NCI-H128 (cell line): Measurements from ENCODE around the gene TNFRSF8.

ENCODE experiments used
- DNase-seq: peaks from one replicate; lab custom pipeline; 2025; ENCODE audit not compliant: unreplicated experiment; lab: John Stamatoyannopoulos, UW

Gene TNFRSF8

DNA sequence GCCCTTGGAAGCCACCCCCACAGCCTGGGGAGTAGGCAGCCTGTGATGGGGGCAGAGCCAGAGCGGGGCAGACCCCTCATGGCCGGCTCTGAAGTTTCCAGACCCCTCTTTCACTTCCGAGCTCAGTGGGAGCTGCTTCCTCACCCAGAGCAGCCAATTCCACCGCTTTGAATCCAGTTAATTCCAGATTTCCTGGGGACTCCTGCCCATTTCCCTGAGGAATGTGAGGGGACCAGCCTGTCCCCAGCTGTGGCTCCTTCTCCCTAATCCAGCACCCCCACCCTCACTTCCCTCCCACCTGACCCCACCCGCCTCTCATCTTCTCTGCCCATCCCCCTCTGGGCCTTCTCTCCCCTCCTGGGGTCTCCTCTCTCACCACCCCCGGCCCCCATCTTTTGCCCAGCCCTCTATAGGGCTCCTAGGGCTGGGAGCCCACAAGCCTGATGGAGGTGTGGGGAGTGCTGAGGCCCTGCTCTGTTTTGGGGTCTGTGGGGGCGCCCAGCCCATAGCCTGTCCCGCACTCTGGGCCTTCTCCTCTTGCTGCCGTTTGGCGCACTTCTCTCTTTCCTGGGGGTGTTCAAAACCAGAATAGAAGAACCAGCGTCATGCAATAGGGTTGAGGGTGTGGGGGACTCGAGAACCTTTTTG lies 77.5 kb downstream of the TNFRSF8 start:
- no peak for DNase-seq

DNA sequence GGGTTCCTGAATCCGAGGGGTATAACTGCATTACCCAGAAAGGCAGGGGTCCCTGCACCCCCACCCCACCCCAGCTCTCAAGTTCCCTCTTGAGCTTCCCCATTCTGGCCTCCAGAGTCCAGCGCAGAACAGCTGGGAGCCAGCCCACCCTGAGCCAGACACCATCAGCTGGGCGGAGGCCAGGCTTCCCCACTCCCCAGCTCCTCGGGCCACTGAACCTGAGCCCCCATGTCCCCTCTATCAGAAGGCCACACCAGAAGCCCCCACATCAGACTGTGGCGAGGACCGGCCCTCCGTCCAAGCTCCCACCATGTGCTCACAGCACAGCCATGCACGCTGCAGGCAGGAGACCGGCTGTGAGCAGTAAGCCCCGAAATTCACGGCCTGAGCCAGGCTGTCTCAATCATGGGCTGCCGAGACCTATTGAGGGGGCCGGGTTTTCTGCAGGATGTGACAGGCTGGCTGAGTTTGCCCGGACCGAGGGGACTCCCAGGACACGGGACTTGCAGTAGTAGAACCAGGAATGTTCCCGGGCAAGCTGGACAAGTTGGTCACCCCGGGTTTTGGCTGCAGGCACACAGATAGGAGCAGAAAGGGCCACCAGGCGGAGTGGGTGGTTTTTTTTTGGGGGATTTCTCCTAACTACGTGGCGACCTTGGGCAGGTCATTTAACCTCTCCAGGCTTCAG lies 78.2 kb downstream of the TNFRSF8 start:
- no peak for DNase-seq

DNA sequence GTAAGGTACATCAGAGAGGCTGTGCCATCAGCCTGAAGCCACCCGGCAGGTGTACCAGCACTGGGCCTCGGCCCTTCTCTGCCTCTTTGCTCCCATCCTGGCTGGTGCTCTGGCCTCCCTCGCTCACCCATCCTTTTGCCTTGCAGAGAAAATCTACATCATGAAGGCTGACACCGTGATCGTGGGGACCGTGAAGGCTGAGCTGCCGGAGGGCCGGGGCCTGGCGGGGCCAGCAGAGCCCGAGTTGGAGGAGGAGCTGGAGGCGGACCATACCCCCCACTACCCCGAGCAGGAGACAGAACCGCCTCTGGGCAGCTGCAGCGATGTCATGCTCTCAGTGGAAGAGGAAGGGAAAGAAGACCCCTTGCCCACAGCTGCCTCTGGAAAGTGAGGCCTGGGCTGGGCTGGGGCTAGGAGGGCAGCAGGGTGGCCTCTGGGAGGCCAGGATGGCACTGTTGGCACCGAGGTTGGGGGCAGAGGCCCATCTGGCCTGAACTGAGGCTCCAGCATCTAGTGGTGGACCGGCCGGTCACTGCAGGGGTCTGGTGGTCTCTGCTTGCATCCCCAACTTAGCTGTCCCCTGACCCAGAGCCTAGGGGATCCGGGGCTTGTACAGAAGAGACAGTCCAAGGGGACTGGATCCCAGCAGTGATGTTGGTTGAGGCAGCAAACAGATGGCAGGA lies 79.2 kb downstream of the TNFRSF8 start:
- DNase-seq: no peak

DNA sequence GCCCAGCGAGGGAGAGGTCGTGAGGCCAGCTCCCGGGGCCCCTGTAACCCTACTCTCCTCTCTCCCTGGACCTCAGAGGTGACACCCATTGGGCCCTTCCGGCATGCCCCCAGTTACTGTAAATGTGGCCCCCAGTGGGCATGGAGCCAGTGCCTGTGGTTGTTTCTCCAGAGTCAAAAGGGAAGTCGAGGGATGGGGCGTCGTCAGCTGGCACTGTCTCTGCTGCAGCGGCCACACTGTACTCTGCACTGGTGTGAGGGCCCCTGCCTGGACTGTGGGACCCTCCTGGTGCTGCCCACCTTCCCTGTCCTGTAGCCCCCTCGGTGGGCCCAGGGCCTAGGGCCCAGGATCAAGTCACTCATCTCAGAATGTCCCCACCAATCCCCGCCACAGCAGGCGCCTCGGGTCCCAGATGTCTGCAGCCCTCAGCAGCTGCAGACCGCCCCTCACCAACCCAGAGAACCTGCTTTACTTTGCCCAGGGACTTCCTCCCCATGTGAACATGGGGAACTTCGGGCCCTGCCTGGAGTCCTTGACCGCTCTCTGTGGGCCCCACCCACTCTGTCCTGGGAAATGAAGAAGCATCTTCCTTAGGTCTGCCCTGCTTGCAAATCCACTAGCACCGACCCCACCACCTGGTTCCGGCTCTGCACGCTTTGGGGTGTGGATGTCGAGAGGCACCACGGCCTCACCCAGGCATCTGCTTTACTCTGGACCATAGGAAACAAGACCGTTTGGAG lies 80.0 kb downstream of the TNFRSF8 start:
- no peak for DNase-seq

DNA sequence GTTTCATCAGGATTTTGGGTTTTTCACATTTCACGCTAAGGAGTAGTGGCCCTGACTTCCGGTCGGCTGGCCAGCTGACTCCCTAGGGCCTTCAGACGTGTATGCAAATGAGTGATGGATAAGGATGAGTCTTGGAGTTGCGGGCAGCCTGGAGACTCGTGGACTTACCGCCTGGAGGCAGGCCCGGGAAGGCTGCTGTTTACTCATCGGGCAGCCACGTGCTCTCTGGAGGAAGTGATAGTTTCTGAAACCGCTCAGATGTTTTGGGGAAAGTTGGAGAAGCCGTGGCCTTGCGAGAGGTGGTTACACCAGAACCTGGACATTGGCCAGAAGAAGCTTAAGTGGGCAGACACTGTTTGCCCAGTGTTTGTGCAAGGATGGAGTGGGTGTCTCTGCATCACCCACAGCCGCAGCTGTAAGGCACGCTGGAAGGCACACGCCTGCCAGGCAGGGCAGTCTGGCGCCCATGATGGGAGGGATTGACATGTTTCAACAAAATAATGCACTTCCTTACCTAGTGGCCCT lies 80.6 kb downstream of the TNFRSF8 start:
- no peak for DNase-seq

DNA sequence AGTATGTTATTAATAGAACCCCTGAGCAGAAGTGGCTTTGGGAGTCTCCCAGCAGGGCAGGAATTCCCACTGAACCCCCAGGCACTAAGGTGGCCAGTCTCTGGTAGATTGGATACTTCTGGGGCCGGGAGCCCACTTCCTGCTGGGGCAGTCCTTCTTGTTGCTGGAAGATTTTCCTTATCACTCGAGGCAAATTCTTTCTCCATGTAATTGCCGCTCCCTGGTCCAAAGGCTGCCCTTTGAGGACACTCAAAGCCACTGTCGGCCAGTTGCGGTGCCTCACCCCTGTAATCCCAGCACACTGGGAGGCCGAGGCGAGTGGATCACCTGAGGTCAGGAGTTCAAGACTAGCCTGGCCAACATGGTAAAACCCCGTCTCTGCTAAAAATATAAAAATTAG lies 81.1 kb downstream of the TNFRSF8 start:
- no peak for DNase-seq

DNA sequence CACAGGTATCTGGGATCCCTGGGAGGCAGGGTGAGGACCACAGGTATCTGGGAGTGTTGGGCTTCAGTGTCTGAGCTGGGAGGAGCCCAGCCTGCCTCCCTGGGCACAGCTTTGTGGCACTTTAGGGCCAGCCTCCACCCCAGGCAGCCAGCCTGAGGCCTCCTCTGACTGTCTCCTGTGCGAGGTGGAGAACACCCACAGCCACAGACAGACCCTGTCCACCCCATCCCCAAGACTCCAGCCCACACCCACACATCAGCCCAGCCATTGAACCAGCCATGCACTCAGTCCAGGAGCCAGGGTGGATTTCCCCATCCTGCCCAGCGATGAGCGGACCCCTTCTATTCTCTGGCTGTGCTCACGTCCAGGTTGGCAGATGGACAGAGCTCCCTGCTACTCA lies 81.9 kb downstream of the TNFRSF8 start:
- no peak for DNase-seq

DNA sequence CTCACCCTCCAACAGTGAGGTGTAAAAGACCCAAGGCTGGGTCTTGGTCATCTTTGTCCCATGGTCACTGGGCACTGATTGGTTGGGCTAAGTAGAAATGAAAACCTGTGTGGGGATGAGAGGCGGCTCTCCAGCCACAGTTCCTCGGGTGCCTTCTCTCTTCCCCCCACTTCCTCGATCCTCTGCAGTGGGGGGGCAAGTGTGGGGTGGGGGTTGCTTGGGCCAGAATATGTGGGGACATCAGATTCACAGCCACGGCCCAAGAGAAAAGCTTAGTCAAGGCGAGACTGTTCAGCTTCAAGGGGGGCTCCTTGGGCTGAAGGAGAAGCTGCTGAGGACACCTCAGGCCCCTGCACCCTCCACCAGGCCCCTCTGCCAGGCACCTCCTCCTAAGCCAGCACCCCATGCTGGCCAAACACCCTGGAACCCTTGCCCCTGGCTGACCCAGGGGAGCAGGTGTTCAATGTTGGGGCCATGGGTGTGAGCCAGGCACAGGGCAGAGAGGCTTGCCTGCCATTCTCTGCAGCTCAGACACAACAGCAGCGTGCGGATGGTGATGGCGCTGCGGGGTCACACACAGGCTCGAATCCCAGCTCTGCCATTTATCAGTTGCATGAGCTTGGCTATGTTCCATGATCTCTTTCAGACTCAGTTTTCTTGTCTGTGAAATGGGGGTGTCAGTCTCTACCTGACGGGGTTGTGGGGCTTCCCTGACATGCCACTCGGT lies 82.7 kb downstream of the TNFRSF8 start:
- DNase-seq: no peak

DNA sequence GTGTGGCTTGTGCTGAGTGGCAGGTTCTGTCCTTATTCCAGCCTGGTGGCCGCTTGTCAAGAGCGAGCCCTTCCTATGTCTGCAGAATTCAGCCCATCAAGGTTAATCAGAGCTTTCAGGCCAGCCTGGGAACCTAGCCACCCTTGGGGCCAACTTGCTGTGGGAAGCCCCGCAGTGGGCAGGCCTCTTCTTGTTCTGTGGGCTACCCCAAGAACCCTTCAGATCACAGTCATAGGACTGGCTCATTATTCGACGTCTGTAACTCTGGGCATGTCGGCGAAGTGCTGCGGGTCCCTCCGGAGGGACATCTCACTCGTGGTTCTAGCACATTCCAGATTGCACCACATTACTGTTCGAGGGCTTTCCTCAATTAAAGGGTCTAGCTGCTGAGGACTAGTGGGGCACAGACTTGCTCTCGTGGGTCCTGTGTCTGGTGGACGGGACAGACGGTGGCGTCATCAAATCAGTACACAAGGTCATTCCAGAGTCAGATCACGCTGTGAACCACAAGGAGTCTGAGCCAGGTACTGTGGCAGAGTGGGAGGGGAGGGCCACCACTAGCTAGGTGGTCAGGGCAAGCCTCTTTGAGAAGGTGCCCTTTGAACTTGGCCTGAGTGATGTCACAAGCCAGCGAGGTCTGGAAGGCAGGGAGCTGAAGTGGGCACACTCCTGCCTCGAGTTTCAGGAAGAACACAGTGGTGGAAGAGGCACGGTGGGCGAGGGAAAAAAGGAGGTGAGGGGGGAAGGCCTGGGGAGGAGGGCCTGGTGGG lies 83.4 kb downstream of the TNFRSF8 start:
- no peak for DNase-seq

DNA sequence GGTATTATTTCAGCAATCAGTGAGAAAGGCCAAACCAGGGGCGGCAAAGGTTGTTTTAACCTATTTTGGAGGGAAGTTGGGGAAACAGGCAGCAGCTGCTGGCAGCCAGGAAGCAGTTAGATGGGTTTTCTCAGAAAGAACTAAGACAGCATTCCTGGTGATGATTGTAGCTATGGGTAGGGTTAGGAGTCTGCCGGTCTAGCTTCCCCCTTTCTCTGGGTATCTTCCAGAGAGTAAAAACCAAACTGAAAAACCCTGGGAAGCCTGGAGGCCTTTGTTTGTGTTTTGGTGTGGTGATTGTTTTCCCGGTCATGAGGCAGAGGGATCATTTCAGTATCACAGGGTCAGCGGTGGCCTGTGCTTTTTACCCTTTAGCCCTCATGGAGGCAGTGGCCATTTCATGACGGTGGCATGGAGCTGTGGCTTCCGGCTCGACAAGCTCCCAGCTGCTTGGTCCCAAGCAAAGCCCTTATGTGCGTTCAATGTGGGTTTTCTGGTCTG lies 84.1 kb downstream of the TNFRSF8 start:
- DNase-seq: no peak

DNA sequence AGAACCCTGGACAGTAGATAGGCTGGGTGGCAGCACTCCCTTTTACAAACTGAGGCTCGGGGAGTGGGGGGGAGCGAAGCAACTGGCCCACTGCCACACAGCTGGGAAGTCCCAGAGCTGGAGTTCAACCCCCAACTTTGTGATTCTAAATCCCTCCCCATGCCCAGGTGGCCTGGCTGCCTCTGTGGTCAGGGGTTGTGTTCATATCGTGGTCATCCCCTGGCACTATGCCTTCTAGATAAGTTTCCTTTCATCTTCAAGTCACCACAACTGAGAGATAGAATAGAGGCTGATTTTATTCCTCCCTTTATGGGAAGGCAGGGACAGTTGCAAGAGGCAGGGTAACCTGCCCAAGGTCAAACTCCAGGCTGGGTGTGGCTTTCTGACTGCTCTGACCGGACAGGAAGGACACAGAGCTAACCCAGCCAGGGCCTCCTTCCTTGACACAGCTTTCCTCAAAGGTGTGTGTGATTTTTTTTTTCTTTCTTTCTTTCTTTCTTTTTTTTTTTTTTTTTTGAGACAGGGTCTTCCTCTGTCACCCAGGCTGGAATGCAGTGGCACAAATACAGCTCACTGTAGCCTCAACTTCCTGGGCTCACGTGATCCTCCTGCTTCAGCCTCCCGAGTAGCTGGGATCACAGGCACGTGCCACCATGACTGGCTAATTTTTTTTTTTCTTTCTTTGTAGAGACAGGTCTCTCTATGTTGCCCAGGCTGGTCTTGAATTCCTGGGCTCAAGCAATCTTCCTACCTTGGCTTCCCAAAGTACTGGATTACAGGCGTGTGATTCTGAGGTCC lies 85.3 kb downstream of the TNFRSF8 start:
- no peak for DNase-seq

DNA sequence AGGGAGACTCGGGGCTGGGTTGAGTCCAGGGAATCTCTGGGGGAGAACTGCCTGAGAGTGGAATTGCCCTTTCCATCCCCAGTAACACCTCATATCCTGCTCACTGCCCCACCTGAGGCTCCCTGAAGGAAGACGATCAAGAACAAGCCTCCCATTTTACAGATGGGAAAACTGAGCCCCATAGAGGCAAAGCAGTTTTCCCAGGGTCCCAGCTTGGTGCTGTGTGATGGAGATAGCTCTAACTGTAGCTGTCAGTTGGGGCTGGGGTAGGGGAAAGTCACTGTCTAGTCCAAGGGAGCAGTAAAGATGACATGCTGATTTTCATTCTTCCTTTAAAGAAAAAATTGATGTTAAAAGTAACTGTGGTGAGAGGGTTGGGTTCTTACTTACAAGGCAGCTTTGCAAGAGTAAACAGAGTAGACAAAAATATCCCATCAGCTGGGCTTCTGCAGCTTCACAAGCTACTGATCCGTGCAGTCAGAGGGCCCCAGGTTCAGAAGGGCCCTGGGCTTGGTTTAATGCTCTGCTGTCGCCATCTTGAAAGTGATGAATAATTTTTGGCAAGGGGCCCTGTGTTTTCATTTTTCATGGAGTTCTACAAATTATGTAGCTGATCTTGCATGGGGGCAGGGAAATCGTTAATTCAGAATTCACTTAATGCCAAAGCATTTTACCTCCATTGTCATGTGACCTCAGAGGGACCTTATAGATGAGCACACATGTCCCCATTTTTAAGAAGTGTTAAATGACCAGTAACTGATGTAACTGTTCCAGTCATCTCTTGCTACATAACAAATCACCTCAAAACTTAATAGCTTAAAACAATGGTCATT lies 86.1 kb downstream of the TNFRSF8 start:
- no peak for DNase-seq

DNA sequence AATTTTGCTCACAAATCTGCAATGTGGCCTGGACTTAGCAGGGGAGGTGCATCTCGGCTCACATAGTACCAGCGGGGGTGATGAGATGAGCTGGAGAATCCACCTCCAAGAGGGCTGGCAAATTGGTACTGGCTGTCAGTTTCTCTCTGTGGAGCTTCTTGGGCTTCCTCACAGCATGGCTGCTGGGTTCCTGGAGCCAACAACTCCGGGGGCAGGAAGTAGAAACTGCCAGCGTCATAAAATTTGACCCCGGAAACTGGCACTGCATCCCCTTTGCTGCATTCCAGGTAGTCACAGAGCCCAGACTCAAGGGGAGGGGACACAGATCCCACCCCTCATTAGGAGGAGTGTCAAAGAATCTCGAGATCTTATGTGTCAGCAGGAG lies 86.7 kb downstream of the TNFRSF8 start:
- DNase-seq: no peak

DNA sequence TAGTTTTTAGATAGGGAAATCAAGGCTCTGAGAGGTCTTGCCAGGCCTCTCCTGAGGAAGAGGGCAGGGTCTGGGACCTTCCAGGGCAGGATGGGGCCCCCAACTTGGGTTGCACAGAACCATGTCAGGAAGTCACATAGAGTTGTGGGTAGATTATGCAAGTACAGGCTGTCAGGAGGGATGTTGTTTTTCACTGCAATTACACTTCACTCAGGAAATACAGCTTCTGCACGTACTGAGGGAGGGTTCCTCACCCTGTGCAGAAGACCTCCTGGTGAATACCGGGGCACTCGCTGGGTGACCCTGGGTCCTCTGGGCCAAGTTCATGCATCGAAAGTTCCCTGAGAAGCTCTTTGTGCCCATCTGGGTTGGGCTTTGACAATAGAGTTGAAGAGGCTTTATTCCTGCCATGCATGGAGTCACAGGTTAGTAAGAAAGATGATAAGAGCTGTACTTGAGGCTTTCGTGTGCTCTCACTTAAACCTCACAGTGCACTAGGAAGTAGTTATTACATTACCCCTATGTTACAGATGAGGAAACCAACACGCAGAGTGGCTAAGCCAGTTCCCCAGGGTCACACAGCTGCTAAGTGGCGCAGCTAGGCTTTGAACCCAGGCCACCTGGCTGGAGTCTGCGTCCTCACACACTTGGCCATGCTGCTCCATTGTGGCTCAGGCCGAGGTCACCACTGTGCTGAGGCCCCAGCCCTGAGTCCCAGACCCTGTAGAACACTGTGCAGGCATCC lies 87.5 kb downstream of the TNFRSF8 start:
- no peak for DNase-seq

DNA sequence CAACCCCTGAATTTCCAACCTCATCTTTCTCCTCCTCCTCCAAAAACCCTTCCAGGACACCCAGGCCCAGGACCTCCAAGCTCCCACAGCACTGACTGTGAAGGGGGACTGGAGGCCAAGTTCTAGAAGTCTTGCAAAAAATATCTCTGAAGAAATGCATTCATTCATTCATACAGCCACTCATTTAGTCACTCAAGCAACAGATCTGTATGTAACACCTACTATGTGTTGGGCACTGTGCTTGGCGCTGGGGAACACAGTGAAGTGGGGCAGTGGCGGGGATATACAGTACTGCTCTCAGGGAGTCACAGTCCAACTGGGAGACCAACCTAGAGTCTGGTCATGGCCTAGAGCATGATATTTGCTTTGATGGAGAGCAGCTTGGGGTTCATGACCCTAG lies 88.4 kb downstream of the TNFRSF8 start:
- no peak for DNase-seq

DNA sequence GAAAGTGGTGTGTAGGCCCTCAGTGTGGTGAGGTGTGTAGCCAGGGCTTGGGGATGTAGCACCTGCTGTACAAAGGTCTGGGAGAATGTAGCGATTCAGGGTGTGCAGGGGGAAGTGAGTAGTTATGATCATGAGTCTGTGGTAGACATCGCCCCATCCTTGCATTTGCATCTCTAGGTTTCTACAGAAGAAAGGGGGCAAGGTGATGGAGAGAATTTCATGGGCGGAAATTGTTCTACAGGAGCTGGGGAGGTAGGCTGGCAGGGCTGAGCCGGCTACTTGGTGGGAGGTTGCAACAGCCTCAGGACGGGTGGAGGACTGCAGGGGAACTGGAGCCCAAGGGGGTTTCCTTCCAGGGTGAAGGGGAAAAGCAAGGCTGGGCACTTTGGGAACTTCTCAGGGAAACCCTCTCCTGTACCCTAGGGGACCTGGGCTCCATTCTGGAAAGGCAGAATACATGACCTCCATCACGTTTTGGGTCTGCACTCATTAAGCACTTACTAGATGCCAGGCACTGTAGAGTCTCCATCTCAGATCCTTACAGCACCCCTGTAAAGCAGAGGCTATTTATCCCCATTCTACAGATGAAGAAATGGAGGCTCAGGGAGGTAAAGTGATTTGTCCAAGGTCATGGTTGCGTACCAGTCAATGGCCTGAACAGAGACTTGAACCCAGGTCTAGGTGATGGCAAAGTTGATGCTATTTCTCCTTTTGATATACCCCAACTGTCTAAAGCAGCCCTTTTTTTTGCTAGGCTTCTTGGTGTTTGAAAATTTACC lies 89.2 kb downstream of the TNFRSF8 start:
- no peak for DNase-seq
